GM23248 (cell line): ENCODE measurements around the gene NSD2.

Source experiments
- EZH2 ChIP-seq: fragments of 200-600 bp; sonication (generic); IDR thresholded peaks from 2 replicates; pipeline ENCODE4 v1.6.1; 2018; ENCODE audit warnings: antibody characterized with exemption, mild to moderate bottlenecking; ENCODE audit not compliant: insufficient read depth, poor library complexity, severe bottlenecking
- EZH2phosphoT487 ChIP-seq: fragments of 200-600 bp; sonication (generic); IDR thresholded peaks from 2 replicates; pipeline ENCODE4 v1.6.1; 2018; ENCODE audit warnings: antibody characterized with exemption, moderate library complexity, mild to moderate bottlenecking, low read depth; ENCODE audit not compliant: insufficient read depth

DNA sequence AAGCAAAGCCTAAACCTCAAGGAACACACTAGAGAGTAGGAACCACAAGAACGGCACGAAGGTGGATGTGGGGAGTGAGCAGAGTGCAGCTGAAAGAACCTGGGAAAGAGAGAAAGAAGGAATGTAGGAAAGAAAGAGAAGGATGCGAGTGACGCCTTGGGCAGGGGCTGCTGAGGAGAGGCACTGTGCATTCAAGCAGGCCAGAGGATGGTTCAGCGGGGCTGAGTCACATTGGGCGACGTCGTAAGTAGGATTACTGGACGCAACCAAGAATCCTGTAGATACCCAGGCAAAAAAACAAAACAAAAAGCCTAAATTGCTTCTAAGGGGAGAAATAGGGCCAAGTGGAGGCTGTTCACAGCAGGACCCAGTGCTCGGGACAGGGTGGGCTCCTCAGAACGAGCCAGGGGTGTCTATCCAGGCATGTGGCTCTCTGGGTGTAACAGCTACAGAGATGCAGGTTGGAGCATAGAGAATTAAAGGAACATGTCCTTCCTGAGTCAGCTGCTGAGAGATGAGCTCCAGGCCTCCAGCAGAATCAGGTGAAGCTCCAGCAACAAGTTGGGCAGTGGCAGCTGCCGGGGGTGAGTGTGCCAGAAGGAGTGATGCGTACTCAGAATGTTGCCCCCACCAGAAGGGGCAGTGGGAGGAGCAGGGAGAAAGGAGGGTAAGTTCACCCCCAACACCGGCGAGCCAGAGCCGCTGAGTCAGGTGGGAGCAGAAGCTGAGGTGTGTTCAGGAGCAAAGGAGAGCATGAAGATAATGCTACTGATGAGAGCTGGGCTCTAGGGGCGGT lies 98.9 kb downstream of the NSD2 start:
- TF ChIP-seq EZH2, result no peak
- TF ChIP-seq EZH2phosphoT487, result no peak
